ENCODE results near the gene TBC1D1. TPM values are rescaled to one million over a fixed set of nuclear protein-coding genes. Genes with fewer than 3 reads are reported as not detected.
A peak's percentile ranks its signal among the peaks of the same experiment; 100 is the strongest.

The TBC1D1 gene
- total RNA-seq, 1 donor from 2014 or later: 56.5 TPM

GRCh38 chr4:38095691-38096090 lies 204.8 kb downstream of the TBC1D1 start:
- intact Hi-C loops (cut with DNase I): no loop called here
- no peaks in the 10 kb centered on the region for H3K4me1 ChIP-seq
- H3K4me3 ChIP-seq: no peak overlapping the region
- ATAC-seq (no peak), DNase-seq (no peak)
- no peak overlapping the region for H3K27ac ChIP-seq
- peaks cover 33% of the 10 kb centered on the region for H3K36me3 ChIP-seq
- no peaks in the 10 kb centered on the region for H3K27me3 ChIP-seq (ENCODE audit: low read depth)
- H3K9me3 ChIP-seq: no peaks in the 10 kb centered on the region
- TF ChIP-seq CTCF (IDR thresholded peaks at IDR 0.05): no peak

GRCh38 chr4:38097818-38098217 lies 206.9 kb downstream of the TBC1D1 start:
- Histone ChIP-seq H3K9me3 (no peaks in the 10 kb centered on the region), H3K36me3 (peaks cover 23% of the 10 kb centered on the region), H3K27ac (no peak overlapping the region), H3K27me3 (ENCODE audit: low read depth) (no peaks in the 10 kb centered on the region), H3K4me1 (no peaks in the 10 kb centered on the region), H3K4me3 (no peak overlapping the region)
- DNase-seq (no peak), ATAC-seq (no peak)
- intact Hi-C loops (cut with DNase I): no loop called here
- no peak for TF ChIP-seq CTCF (IDR thresholded peaks at IDR 0.05)

GRCh38 chr4:38099020-38099600 lies 208.2 kb downstream of the TBC1D1 start:
- Histone ChIP-seq H3K36me3 (peaks cover 35% of the 10 kb centered on the region), H3K27ac (no peak overlapping the region)
- TF ChIP-seq CTCF (IDR thresholded peaks at IDR 0.05): no peak

GRCh38 chr4:38099908-38100407 lies 209.1 kb downstream of the TBC1D1 start:
- DNase-seq (no peak), ATAC-seq (peak in 1 of 2 donors; percentile 18)
- Histone ChIP-seq H3K4me1 (no peaks in the 10 kb centered on the region), H3K27ac (peak overlapping the region; percentile 28), H3K27me3 (ENCODE audit: low read depth) (no peaks in the 10 kb centered on the region), H3K4me3 (no peak overlapping the region), H3K36me3 (peaks cover 40% of the 10 kb centered on the region), H3K9me3 (no peaks in the 10 kb centered on the region)
- intact Hi-C loops (cut with DNase I): no loop called here
- no peak for TF ChIP-seq CTCF (IDR thresholded peaks at IDR 0.05)

More at GRCh38 chr4:38099020-38099600, 208.2 kb downstream of the TBC1D1 start:
- intact Hi-C loops (cut with DNase I): no loop called here
- Histone ChIP-seq H3K4me3 (no peak overlapping the region), H3K9me3 (no peaks in the 10 kb centered on the region), H3K27me3 (ENCODE audit: low read depth) (no peaks in the 10 kb centered on the region), H3K4me1 (no peaks in the 10 kb centered on the region)
- DNase-seq: no peak
- ATAC-seq: no peak

- Histone ChIP-seq H3K4me3 (no peak overlapping the region), H3K4me1 (no peaks in the 10 kb centered on the region), H3K27me3 (ENCODE audit: low read depth) (no peaks in the 10 kb centered on the region), H3K9me3 (no peaks in the 10 kb centered on the region), H3K36me3 (peaks cover 40% of the 10 kb centered on the region), H3K27ac (peak overlapping the region; percentile 28)
- DNase-seq (no peak), ATAC-seq (no peak)
- intact Hi-C loops (cut with DNase I): no loop called here
- no peak for TF ChIP-seq CTCF (IDR thresholded peaks at IDR 0.05)
These were observed 209.8 kb downstream of the TBC1D1 start for GRCh38 chr4:38100474-38101255.

Measured in lower lobe of right lung (tissue), 2 donors.